Left ventricle myocardium inferior (tissue), 1 donor: ENCODE results near the gene RSRC1. TPM values are rescaled to one million over a fixed set of nuclear protein-coding genes. Genes with fewer than 3 reads are reported as not detected.

Experiments used
- DNase-seq: peaks from one replicate; pipeline ENCODE4 v3.0.0-alpha.2; 2020
- H3K27ac ChIP-seq: fragments of 200-600 bp; replicated peaks from 2 replicates; pipeline ENCODE4 v1.8.0; 2021
- H3K27me3 ChIP-seq: fragments of 200-600 bp; 2 replicates; pipeline ENCODE4 v1.8.0; 2021; ENCODE audit warnings: low read depth
- H3K36me3 ChIP-seq: fragments of 200-600 bp; 2 replicates; pipeline ENCODE4 v1.8.0; 2021
- H3K4me1 ChIP-seq: fragments of 200-600 bp; 2 replicates; pipeline ENCODE4 v1.8.0; 2021
- H3K4me3 ChIP-seq: fragments of 200-600 bp; 2 replicates; pipeline ENCODE4 v1.8.0; 2021; ENCODE audit warnings: mild to moderate bottlenecking, moderate library complexity
- H3K9me3 ChIP-seq: fragments of 200-600 bp; replicated peaks from 2 replicates; pipeline ENCODE4 v1.8.0; 2021
- intact Hi-C: fragments of 100-400 bp; cut with micrococcal nuclease; formaldehyde crosslinking; loops from one replicate; pipeline ENCODE4 v1.11.0; 2022
- total RNA-seq: library from RNA; stranded (reverse); fragmentation: NEBNext Ultra II Directional; extraction: Animal tissue kit (Norgen Biotek cat#: 25700); gene quantifications from one replicate; pipeline ENCODE4 v1.2.1, GENCODE V29; 2021
- TF ChIP-seq, protein P1 (sequence below): fragments of 200-600 bp; IDR thresholded peaks from 2 replicates; pipeline ENCODE4 v1.8.0; 2021; ENCODE audit warnings: antibody characterized with exemption, mild to moderate bottlenecking, borderline replicate concordance
- donor health status: DM: no; HTN: yes; CAD: no; lungs with severe emphysema.

Gene RSRC1
- total RNA-seq, 1 donor from 2014 or later: 19.1 TPM

- H3K9me3 ChIP-seq: no peaks in the 10 kb centered on the region
- H3K27me3 ChIP-seq: peaks cover 100% of the 10 kb centered on the region
- H3K4me1 ChIP-seq: peaks cover 16% of the 10 kb centered on the region
- H3K4me3 ChIP-seq: no peak overlapping the region
- H3K27ac ChIP-seq: no peak overlapping the region
- DNase-seq: no peak
- TF ChIP-seq, protein P1, sequence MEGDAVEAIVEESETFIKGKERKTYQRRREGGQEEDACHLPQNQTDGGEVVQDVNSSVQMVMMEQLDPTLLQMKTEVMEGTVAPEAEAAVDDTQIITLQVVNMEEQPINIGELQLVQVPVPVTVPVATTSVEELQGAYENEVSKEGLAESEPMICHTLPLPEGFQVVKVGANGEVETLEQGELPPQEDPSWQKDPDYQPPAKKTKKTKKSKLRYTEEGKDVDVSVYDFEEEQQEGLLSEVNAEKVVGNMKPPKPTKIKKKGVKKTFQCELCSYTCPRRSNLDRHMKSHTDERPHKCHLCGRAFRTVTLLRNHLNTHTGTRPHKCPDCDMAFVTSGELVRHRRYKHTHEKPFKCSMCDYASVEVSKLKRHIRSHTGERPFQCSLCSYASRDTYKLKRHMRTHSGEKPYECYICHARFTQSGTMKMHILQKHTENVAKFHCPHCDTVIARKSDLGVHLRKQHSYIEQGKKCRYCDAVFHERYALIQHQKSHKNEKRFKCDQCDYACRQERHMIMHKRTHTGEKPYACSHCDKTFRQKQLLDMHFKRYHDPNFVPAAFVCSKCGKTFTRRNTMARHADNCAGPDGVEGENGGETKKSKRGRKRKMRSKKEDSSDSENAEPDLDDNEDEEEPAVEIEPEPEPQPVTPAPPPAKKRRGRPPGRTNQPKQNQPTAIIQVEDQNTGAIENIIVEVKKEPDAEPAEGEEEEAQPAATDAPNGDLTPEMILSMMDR: no peak
- H3K36me3 ChIP-seq: no peaks in the 10 kb centered on the region
- intact Hi-C loops: no loop called here
Measured at GRCh38 chr3:158093526-158093925, 16.4 kb upstream of the RSRC1 start.

- no peaks in the 10 kb centered on the region for H3K9me3 ChIP-seq
- TF ChIP-seq, protein P1: no peak
- DNase-seq: no peak
- intact Hi-C loops: no loop called here
- H3K36me3 ChIP-seq: no peaks in the 10 kb centered on the region
- H3K27me3 ChIP-seq: peaks cover 100% of the 10 kb centered on the region
- no peak overlapping the region for H3K27ac ChIP-seq
- H3K4me3 ChIP-seq: no peak overlapping the region
- peaks cover 16% of the 10 kb centered on the region for H3K4me1 ChIP-seq
Measured at GRCh38 chr3:158094235-158095110, 15.4 kb upstream of the RSRC1 start.

DNA sequence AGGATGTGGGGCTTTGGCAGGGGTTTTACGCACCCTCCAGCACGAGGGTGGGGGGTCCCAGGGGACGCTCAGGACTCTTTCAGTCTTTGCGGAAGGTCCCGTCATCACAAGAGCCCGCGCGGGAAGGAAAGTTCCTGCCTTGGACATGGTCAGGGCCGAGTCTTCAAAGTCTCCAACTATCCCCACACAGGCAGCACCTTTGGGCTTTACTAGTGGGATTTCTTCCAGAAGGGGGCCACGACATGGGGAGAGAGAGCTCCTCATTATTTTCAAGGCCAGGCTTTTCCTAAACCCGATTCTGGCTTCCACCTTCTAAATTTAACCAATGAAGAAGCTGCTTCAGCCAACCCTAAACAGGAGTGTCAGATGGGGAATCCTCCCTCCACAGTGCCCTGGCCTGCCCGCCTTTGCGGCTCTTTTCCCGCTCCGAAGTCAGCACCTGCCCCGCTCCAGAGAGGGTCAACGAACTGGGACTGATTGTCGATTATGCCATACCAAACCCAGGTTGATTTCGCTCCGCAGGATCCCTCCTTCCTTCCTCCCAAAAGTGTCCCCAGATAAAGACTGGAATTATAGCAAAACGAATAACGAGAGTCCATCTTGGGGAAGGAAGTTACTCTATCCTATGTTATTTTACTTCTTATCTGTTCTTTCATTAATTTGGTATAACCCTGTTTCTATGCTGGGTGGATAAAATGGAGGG is 14.6 kb upstream of the RSRC1 start:
- Histone ChIP-seq H3K9me3 (no peaks in the 10 kb centered on the region), H3K36me3 (no peaks in the 10 kb centered on the region), H3K4me1 (peaks cover 16% of the 10 kb centered on the region), H3K4me3 (no peak overlapping the region), H3K27ac (no peak overlapping the region), H3K27me3 (peaks cover 100% of the 10 kb centered on the region)
- DNase-seq: no peak
- TF ChIP-seq, protein P1: no peak
- intact Hi-C loops: no loop called here

DNA sequence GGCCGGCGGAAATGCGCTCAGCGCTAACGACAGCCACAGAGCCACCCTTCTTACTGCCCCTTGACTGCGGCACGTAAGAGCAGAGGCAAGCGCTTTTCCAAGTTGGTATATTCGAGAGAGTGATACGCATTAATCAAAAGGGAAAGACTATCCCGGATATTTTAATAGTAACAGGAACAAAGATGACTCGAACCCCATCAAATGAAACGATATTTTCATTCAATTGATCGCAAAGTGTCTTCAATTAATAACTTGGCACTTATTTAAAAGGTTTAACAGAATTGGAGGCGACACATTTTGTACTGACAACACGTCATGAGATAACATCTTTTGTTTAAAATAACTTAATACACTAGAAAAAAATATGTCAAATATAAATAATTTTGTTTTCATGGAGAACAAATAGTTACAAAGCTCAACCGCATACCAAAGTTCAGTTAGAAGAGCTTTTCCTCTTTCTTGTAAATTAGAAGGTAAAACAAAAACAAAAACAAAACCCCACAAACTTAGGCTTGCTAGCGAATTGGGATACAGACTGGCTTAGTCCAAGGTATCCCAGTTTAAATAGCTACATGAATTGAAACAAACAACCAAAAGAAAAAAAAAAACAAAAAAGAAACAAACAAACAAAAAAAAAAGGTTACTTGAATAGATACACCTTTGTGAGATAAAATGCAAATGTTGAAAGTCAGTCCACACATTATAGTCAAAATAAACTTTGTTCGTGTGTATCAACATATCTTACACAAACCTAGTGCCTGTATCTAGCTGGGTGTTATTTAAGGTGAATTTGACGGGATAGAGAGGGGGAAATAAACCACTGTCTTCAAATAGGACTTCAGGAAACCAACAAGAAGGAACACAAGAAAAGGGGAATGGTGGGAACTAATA is 13.8 kb upstream of the RSRC1 start:
- intact Hi-C loops: no loop called here
- no peak overlapping the region for H3K4me3 ChIP-seq

More for the DNA sequence above, 13.8 kb upstream of the RSRC1 start:
- H3K27ac ChIP-seq: no peak overlapping the region
- H3K27me3 ChIP-seq: peaks cover 100% of the 10 kb centered on the region
- TF ChIP-seq, protein P1: no peak
- H3K36me3 ChIP-seq: no peaks in the 10 kb centered on the region
- peaks cover 16% of the 10 kb centered on the region for H3K4me1 ChIP-seq
- H3K9me3 ChIP-seq: no peaks in the 10 kb centered on the region
- DNase-seq: no peak
